Activated naive CD4-positive, alpha-beta T cell treated with Interleukin-2 at 50 U/mL for 16 hours (primary cell): ENCODE results near the gene LPAR2.
A peak's percentile ranks its signal among the peaks of the same experiment; 100 is the strongest.

ENCODE experiments used
- DNase-seq: peaks from one replicate; pipeline ENCODE4 v3.0.0-alpha.2; 2020

Gene LPAR2

DNA sequence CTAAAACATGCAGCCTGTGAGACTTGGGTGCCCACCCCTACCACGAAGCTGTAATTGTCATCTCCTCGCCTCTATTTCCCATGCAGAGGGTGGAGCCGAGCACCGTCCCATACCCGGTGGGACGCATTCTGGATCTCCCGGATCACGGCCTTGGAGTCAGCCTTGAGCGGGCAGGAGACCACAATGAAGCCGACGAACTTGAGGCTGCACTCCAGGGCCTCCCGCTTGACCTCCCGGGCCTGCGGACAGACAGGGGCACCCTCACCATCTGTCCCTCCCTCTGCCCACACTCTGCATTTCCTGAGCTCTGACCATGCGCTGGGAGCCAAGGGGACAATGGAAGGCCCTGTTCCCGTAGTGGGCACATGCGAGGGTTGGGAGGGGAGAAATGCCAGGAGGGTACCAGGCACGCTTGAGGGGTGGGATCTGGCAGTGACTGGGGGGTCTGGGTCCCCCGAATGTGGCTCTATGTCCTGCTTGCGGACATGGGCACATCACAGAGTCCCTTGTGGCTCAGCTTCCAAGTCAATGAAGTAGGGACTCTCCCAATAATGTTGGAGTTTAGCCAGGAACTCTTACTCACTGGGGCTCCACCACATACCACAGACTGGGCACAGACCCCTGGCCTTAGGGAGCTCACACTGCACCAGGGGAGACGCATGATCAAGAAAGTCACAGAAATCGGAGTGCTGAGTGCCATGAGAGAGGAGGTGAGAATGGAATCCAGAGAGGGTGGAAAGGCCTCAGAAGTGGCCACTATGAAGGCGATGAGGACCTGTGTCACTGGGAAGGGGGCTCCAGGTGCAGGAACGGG lies 24.7 kb upstream of the LPAR2 start:
- no peak for DNase-seq

DNA sequence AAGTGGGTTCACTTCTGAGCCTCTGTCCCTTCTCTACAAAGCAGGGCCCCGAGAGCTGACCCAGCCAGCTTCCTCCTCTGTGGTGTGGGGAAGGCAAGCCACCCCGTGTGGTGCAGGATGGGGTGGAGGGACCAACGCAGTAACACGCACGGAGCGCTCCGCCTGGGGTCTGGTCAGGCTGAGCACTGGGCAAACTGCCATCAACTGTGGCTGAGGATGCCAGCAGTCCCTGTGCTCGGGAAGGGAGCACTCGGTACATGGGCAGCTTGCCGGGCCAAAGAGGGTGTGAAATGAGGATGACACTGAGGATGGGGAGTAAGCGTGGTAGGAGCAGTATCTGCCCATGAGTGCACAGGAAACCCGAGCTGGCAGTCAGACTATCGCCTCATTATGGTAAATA lies 23.1 kb upstream of the LPAR2 start:
- no peak for DNase-seq

DNA sequence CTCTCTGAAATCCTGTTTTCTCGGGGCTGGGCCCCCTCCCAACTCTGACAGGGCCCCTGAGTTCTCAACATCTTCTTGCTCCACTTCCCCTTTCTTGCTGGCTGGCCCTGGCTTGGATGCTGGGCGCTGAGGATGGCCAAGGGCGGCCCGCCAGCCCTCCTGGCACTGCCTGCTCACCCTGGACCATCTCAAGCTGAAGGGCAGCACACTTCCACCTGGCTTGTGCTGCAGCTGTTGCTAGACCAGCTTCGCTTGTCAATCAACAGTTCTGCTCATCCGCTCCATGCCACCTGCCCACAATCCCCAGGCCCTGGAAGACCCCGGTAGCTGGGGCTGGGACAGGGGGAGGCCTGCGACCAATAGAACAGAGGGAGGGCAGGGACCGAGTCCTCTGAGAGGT lies 22.3 kb upstream of the LPAR2 start:
- no peak for DNase-seq

DNA sequence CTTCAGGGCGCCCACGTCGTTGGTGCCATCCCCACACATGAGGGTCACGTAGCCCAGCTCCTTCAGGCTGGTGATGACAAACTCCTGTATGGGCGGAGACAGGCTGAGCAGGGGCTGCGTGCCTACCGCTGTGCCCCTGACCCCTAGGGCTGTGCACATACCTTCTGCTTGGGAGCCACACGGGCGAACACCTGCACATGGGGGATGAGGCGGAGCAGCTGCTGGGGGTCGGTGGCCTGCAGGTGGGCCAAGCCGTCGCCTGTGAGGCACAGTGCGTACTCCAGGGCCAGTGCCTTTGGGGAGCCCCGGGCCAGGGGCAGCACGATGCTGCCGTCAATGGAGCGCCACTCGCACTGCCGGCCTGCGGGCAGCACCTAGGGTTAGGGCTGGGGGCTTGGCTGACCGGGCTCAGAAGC lies 21.6 kb upstream of the LPAR2 start:
- no peak for DNase-seq

DNA sequence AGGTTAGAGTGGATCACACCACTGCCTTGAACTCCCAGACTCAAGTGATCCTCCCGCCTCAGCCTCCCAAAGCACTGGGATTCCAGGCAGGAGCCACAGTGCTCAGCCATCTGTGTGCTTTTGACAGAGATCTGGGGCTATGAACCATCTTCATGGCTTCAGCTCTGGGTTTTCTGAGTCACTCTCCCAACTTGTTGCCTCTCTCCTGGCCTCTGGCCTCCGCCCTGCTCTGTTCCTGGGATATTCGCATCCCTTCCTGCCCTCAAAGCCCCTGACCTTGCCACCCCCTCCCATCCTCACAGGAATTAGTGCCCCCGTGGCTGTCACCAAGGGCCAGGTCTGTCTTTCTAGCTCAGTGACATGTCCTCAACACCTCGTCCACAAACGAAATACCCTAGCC lies 21.1 kb upstream of the LPAR2 start:
- DNase-seq: no peak

DNA sequence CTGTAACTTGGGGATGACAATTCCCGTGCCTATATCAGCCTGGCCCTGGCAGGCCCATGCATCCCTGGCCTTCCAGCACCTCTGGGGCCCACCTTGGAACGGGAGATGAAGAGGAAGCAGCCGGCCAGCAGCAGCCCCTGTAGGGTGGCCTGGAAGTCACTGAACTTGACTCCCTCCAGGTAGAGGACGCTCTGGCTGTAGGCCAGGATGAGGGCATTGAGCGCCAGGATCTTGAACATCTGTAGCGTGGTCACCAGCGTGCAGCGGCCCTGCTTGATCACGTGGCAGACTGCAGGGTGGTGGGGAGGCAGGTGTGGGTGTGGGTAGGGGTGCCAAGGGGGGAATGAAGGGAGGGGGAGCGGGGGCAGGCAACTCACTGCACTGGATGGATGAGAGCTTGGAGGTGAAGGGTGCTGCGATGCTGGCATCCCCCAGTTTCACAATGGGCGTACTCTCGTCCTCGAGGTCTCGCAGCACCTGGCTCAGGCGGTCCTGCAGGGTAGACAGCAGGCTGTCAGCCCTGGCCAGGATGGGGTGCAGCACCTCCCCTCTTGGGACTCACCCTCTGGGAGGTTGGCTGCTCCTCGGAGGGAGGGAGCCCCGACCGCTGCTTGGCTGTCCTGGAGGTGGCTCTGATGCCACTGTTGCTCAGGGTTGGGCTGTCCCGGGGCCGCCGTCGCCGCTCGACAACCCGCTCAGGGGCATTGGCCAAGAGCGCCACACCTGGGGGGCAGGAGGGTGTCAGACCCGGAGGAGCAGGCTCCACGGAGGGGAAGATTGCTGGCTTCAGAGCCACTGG lies 19.2 kb upstream of the LPAR2 start:
- no peak for DNase-seq

DNA sequence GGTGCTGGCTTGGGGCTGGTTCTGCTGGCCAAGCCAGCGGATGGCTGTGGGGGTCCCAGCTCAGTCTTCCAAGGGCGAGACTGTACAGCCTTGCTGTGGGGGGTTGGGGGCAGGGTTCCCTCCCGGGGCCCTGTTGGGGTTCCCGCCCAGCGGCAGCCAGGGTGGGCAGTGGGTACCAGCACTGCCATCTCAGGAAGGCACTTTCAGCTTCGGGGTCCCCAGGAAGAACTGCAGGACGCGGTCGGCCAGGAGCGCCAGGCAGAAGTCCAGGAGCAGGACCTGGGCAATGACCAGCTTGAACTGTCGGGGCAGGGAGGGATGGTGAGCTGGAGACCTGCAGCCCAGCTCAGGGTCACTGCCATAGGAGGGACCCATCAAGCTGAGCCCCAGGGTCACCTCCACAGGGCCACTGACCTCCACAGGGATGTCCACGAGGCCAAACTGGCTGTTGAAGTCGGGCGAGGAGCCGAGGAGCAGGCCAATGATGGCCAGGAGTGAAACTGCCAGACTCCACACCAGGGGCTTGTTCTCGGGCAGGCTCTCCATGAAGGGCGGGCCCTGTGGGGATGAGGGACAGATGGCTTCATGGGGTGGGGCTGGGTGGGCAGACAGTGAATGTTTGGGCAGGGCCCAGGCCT lies 17.3 kb upstream of the LPAR2 start:
- no peak for DNase-seq

DNA sequence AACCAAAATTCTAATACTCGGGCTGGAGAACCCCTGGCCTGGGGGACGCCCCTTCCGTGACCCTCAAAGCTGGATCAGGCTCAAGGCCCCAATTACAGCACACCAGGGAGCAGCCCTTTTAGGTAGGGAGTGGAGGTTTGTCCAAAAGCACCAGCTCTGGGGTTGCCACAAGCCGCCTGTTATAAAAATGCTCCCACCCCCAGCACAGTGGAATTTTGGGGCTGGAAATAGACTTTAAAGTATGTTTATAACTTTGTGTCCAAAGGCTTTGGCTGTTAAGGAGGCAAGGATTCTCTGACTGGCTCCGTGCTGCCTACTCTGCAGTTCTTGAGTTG lies 16.0 kb upstream of the LPAR2 start:
- DNase-seq: no peak

DNA sequence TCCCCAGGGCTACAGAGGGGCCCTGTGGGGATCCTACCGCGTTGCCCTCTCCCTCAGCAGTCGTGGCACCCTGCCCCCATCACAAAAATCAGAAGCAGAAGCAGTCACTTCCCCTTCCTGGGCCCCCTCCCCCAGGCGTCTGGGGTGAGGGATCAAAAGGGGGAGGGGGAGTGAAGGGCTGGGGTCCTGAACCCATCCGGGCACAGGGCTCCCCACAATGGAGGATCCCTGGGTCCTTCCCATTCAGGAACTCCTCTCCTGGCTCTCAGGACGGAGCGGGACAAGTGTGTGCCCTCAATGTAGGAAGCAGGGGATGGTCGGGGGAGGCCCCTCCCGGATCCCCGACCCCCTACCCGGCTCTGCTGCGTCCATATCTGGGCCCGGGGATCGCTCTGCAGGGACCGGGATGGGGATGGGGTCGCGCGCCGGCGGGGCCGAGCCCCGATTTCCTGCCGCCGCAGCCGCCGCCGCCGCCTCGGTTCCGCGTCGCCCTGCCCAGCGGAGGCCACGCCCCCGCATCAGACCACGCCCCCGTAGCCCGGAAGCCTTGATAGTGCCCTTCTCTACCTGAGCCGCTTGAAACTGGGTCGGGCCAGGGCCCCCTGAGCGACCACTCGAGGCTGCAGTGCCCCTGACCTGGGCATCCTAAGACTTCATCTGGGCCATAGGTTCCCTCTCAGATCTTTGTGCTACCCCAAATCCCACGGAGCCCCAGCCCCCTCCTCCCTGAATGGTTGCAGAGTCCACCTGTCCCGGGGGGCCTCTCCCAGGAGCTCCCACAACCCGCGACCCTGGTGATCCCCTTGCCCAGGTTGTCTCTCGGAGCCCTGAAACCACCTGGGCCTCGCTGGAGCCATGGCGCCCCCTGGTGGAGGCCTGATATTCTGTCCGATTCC lies 15.4 kb upstream of the LPAR2 start, which contains the start of gene GMIP:
GMIP (minus strand) TSS at position 500 of the 896 bp plus-strand sequence; CDS start at position 372, 128 bp downstream.
- peak; percentile 85 for DNase-seq

DNA sequence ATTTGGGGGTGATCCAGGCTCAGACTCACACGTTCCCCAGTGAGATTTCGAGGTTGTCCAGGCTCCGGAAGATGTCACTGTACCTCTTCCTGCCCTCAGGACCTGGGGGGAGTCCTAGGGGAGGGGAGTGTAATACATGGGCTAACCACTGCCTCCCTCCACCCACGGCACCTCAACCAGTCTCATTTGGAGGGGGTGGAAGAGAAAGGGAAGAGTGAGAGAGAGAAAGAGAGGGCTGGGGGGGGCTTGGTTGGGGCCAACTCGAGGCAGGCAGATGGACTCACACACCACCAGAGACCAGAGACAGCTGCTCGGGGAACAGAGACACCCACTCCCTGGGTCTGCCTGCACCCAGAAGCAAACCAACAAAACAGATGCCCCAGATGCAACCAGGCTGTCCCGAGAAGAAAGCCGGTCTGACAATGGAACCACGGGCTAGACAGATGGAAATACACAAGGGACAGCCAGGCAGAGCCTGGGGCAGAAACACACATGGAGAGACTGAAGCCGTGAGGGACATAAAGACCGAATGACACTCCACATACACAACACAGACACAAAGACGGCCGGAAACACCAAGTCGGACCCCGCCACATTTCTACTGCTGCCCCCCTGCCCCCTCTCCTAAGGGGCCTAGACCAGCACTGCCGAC lies 14.6 kb upstream of the LPAR2 start:
- DNase-seq: peak; percentile 60

DNA sequence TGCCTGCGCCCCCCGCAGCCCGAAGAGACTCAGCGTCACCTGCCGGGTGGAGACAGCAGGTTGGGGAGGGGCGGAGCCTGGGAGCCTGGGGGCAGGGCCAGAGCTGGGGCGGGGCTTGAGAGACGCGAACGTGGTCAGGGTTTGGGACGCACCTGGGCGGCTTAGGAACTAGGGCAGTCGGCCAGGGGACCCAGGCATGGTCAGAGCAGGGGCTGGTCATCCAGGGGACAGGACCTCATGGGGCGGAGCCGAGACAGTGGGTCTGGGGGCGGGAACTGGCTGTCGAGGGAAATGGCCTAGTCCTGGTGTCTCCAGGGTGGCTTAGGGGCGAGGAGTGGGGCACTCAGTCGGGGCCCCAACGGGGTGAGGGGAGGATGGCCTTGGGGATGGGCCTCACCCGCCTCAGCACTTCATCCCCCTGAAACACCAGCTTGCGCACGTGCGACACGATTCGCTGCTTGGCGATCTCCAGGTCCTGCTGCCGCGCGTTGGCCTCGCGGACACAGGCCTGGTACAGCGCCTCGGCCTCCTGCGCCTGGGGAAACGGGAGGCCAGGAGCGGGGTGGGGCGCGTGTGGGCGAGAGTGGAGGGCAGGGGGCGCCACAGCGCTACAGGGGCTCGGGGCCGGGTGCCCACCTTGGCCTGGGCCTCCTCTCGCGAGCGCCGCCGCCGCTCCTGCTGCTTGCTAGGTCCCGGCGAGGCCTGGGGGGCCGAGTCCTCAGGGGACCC lies 9.7 kb upstream of the LPAR2 start:
- no peak for DNase-seq

DNA sequence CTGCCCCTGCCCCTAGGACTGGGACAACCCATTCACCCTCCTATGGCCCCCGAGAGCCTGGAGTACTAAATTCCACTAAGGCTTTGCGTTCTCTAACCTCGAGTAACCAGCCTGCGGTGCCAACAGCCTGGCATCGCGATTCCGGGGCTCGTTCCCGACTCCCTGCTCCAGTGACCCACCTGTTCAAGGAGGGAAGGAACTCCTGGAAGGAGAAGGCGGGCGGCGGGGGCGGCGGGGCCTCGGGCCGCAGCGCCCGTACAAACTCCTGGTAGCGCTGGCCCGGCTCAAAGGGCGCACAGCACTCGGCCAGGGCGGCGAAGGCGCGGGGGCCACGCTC lies 9.1 kb upstream of the LPAR2 start:
- DNase-seq: no peak

DNA sequence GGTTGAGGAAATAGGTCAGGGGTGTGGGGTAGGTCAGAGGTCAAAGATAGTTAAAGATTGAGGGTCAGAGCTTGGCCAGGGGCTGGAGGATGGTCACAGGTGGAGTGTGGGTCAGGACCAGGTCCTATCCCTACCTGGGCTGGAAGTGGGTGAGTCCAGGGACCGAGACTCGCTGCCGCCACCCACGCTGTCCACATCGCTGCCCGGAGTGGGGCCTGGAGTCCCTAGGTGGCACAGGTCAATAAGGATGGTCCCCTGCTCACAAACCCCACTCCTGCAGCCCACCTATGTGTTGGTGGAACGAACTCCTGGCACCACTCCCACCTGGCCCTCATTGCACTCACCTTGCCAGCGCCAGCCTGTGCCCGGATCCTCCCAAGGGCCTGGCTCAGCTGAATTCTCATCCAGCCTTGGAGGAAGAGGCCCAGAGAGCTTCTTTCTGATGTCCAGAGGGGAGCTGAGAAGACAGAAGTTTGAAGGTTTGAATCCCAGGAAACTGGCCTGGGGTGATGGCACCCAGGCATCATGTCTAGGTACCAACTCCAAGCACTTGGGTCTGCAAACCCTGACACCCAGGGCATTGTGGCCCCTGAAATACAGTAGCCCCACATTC lies 8.7 kb upstream of the LPAR2 start:
- DNase-seq: no peak

DNA sequence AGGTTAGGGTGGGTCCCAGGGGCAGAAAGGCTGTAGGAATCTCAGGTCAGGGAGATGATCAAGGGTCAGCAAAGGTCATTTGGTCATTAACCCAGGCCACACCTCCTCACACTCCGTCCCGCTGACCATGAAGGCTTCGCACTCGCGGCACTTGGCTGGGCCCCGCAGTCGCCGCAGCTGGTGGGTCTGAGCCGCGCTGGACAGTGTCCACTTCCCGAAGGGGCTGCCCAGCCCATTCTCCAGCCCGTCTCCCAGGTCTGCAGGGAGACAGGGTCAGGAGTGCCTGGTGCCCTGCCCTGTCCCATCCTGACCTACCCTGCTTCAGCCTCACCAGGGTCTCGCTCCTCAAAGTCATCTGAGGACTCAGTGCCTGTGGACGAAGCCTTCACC lies 7.3 kb upstream of the LPAR2 start:
- no peak for DNase-seq

DNA sequence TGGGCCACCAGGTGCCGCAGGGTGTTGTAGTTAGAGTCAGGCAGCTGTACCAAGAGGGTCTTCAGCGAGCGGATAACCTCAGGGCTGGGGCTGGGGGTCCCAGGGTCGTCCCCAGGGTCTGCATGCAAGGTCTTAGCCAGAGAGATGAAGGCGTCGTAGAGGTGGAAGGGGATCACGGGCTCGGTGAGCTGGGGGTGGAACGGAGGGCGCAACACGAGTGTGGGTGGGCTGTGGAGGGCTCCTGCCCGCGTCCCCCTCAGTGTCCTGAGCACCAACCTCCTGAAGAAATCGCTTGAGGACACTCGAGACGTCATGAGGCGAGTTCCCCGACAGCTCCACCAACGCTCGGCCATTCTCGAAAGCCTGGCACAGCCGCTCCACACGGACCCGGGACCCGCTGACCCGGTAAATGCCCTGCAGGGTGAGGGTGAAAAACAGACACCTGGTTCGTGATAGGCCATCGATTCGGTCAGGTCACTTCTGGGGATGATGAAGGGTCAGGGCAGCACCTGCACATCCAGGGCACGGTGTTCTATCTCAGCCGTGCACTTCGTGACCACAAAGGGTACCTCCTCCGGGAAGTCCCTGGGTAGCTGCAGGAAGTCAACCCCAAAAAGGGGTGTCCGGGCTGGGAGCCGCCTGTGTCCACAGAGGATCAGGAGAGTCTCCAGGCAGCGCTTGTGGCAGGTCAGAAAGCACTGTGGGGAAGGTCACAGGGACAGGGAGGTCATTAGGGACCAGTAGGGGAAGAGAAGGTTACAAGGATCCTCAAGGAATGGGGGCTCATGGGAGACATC lies 6.7 kb upstream of the LPAR2 start:
- no peak for DNase-seq

DNA sequence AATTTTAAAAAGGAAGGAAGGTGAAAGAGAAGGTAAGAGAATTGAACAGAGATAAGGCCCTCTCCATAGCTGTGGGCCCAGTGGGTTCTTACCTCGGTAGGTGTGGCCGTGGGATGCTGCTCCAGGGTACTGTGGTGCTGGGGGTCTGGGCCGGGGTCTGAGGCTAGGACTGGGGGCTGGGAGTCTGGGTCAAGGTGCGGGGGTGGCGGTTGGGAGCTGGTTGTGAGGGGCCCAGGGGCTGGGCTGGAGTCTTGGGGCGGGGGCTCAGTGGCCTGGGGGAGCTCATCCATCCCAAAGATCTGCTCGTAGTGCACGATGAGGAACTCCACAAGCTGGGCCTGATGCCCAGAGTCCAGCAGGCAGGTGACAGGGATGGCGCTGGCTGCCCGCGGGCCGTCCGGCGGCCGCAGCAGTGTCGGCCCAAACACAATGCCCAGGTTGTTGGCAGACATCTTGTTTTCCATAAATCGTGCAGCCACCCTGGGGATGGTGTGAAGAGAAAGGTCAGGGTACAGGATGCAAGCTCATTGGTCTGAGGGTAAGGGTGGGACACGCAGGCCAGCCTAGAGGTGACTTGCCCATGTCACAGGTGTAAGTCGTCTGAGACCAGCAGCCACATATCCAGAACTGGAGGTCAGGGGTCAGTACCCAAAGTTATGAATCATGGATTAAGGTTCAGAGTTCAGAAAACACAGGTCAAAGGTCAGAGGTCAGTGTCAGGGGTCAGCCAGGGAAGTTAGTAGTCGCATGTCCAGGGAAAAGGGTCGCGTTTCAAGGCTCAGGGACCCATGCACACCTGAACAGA lies 5.9 kb upstream of the LPAR2 start:
- DNase-seq: no peak

DNA sequence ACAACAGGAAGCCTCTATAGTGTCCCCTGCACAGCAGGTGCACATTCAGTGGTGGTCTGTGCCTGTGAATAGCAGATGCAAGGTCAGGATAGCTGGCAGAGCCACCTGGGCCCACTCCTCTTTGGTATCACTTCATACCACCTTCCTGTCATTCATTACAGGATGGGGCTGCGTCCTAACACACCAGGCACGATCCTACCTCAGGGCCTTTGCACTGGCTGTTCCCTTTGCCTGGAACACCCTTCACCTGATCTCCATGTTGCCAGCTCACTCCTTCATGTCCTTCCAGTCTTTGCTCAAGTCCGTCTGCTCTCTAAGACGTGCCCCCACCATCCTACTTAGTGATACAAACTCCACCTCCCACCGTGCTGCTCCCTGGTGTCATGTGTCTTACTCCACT lies 4.6 kb upstream of the LPAR2 start:
- no peak for DNase-seq

DNA sequence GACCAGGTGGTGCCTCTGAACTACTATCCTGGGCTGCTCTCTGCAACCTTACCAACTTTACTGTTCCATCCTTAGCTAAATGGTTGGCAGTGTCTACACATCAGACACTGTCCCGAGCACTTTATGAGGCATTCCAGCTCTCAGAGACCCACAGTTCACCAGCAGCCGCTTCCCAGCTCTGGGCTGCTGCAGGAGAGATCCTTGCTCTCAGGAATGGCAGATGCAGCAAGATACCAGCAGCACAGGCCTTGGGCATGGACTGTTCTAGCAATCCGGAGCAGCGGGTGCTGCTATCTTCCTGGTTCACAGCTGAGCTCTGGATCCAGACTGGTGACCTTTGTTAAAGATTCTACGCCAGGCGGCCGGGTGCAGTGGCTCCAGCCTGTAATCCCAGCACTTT lies 3.3 kb upstream of the LPAR2 start:
- DNase-seq: no peak

DNA sequence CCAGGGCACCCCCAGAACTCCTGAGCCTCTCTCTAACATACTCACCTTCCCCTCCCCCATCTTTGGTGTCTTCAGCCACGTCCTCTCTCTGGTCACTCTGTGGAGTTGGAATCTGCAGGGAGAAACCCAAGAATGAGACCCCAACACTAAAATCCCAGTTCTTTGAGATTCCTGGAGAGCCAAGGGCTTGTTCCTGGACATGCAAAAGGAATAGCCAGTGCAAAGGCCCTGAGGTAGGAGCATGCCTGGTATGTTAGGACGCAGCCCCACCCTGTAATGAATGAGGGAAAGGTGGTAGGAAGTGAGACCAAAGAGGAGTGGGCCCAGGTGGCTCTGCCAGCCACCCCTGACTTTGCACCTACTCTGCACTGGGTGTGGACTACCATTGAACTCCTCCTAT lies 2.4 kb upstream of the LPAR2 start:
- no peak for DNase-seq

DNA sequence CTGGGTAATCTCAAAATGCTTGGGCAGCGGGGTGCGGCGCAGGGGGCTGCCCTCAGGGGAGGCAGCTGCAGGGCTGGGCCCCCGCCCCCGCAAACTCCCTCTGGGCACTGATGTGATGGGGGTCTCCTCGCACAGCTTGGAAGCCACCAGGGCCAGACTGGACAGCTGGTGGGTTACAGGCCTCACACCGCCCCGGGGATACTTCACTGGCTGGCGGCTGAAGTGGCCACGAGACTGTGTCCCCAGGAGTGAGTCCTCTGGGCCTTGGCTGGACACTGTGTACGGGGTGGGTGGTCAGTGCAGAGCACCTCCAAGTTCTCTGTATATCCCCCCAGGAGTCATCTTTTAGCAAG lies 2.0 kb upstream of the LPAR2 start:
- DNase-seq: no peak
